HG02884 (cell line): ENCODE results near the gene NEUROG2.
"Not testable (repeated sequence)": the region's sequence is repeated elsewhere in the genome, so short reads cannot be mapped to it uniquely, and the experiment has no call there.

Experiments
- ATAC-seq: cut with Tn5 transposase; IDR thresholded peaks from one replicate; pipeline ENCODE4 v1.9.1; 2021; ENCODE audit warnings: mild to moderate bottlenecking, moderate library complexity; ENCODE audit not compliant: unreplicated experiment

NEUROG2 gene

GRCh38 chr4:112516066-112516470 lies at the start of gene NEUROG2:
Gene NEUROG2, minus strand, starts transcription at chr4:112516180. Its CDS starts 705 bp downstream, at chr4:112515475.
- ATAC-seq: no peak

GRCh38 chr4:112564706-112565270 lies 48.8 kb upstream of the NEUROG2 start:
- ATAC-seq: no peak

- ATAC-seq: no peak
These were observed 47.6 kb upstream of the NEUROG2 start for GRCh38 chr4:112563431-112564200.

DNA sequence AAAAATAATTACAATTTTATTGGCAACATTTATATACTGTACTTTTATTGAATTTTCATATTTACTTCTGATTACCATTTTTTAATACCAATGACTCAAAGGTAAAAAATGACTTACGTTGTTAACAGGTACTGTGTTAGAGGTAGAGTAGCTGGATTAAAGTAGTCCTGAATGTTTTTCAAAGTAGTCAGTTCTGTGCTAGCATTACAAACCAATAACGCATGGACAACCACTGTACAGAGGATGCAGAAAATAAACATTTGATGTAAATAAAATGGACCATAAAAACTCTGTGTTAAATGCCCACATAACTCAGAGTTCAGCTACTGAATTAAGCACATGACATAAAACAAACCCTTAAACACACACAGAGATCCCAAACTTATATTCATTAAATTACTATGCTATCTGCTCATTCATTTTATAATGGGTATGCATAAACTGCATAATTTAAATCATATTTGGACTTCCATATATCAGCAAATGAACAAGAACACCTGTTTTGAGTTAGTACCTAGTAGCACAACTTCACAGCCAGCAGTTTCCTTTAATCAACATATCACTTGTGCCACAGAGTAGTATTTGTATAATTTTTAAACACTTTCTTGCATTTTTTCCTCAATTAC lies 46.4 kb upstream of the NEUROG2 start:
- ATAC-seq: no peak

DNA sequence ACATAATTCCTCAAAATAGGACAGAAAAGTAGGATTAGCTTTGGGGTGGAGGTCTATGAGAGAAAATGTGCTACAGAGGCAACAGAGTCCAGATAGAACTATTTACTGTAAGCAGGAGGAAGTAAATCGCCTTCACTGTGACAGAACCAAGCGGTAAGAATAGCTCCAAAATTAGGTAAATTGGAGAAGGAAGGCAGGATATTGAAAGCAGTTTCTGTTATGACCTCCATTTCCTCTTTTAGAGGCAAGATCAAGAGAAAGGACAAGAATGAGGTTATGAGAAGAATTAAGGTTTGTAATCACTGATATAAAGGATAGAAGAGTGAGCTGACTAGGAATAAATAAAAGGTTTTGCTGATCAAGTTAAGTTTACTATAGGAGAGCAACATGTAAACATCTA lies 44.1 kb upstream of the NEUROG2 start:
- peak; percentile 60 for ATAC-seq

DNA sequence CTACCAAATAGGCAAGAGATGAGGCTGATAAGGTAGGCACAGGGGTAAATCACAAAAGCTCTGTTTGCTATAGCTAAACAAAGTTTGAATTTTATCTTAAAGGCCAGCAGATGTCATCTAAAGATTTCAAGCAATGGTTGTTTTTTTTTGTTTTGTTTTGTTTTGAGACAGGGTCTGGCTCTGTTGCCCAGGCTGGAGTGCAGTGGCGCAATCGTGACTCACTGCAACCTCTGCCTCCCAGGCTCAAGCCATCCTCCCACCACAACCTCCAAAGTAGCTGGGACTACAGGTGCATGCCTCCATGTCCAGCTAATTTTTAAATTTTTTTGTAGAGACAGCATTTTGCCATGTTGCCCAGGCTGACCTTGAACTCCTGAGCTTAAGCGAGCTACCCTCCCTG lies 43.1 kb upstream of the NEUROG2 start:
- ATAC-seq: no peak

DNA sequence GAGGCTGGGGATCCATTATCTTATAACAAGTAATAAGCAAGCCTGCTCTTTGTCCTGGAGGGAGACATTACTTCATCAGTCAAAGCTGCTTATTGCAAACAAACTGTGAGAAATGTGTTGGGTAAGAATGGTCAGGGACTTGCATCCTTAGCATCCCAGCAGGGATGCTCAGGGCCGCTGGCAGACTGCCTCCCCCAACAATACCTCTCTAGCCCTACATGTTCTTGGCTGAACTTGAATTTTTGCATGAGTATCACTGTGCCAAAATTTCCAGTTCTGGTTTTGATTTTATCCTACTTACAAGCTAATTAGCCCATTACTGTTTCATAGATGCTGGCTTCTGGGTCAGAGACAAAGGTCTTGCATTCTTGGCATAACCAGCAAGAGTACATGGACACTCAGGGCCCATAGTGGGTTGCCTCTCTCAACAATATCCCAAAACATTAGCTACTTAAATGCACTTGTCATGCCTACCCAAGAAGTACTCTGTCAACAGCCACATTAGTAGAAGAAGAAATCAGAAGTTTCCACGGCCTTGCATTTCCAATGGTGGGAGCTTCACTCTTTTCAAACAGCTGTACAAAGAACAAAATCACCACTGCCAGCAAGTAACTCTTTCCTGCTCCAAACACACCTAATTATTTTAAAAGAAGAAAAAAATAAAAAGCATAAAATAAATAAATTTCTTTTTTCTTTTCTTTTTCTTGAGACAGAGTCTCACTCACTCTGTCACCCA lies 41.9 kb upstream of the NEUROG2 start:
- ATAC-seq: no peak

GRCh38 chr4:112554271-112554670 lies 38.3 kb upstream of the NEUROG2 start:
- ATAC-seq: not testable (repeated sequence)

DNA sequence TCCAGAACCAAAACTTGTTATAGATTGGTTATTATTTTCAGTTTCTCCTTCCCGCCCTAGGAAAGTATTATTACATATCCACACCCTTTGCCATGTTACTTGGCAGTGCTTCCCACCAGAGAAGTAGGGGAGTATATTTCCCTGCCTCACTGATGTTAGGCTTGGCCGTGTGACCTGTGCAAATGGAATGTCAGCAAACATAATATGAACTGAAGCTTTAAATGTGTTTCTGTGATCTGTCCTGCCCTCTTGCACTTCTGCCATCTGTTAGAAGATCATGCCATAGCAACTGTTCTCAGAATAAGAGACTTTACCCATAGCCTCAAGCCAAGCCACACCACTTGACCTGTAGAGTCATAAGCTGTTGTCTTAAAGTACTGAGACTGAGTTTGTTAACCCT lies 36.7 kb upstream of the NEUROG2 start:
- ATAC-seq: no peak

GRCh38 chr4:112550728-112551127 lies 34.7 kb upstream of the NEUROG2 start:
- ATAC-seq: no peak

DNA sequence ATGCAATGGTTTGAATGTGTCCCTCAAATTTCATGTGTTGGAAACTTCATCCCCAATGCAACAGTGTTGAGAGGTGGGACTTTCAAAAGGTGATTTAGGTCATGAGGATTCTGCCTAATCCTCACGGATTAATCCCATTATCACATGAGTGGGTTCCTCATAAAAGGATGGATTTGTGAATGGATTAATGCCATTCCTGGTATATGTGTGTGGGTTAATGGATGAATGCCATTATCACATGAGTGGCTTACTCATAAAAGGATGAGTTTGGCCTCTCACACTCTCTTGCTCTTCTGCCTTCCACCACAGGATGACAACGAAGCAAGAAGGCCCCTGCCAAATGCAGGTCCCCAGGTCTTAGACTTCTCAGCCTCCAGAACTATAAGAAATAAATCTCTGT lies 30.5 kb upstream of the NEUROG2 start:
- no peak for ATAC-seq

DNA sequence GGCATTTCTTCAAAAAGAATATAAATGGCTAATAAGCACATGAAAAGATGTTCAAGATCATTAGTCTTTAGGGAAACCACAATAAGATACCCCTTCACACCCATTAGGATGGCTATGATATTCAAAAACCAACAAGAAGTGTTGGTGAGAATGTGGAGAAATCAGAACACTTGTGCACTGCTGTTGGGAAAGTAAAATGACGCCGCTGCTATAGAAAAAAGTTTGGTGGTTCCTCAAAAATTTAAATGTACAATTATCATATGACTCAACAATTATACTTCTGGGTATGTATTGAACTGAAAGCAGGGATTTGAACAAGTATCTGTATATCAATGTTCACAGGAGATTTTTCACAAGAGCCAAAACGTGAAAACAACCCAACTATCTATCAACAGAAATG lies 29.4 kb upstream of the NEUROG2 start:
- no peak for ATAC-seq

DNA sequence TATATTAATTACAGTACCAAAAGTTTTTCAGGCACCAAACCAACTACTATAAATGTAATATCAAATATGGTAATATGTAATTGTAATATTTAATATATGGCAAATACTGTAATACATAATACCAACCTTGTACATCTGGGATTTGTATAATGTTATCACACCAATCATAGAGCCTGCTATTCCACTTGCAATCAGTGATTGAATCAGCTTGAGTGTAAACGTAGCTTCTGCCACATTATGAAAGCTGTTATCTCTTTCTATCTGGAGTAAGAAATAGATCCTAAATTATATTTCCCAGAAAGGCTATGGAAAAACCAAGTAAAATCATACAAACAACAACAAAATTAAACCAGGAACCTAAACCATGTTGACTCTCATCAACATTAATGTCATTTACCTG lies 24.7 kb upstream of the NEUROG2 start:
- ATAC-seq: no peak

DNA sequence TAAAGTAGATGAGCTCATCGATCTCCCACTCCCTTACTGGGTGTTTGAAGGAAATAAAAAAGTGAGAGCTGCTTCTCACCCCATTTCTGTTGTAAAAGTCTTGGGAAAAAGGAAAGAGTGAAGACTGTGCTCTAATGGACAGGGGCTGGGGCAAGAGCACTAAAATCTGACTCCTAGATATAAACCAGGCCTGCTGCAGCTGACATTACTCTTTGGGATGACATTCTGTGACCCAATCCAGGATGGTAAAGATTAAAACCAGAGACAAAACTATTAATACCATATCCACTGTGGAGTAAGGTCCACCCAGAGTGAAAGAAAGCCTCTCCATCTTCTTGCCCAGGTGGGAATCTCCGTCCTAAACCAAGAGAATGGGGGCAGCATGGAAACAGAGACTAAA lies 20.1 kb upstream of the NEUROG2 start:
- no peak for ATAC-seq

GRCh38 chr4:112532267-112532666 lies 16.3 kb upstream of the NEUROG2 start:
- ATAC-seq: no peak

DNA sequence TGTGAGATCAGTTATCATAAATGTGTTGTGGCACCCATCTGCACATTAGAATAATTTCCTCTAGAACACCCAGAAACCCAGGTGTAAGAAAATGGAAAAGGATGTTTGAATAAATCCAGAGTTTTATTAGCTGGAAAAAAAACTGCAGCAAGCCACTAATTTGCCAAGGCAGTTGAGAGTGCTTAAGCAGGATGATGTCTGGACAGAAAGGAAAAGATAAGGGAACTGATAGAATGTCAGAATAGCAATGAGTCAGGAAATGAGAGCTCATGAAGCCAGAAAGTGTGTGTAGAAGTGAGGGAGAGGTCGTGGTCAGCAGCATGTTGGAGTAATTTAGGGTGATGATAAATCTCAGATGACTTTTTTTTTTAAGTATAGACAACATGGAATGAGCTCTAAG lies 15.2 kb upstream of the NEUROG2 start:
- ATAC-seq: no peak

GRCh38 chr4:112526061-112526460 lies 10.1 kb upstream of the NEUROG2 start:
- ATAC-seq: no peak

- ATAC-seq: peak; percentile 81
These were observed 8.0 kb upstream of the NEUROG2 start for GRCh38 chr4:112523764-112524505.

- peak; percentile 39 for ATAC-seq
These were observed 7.2 kb upstream of the NEUROG2 start for GRCh38 chr4:112523008-112523721.

DNA sequence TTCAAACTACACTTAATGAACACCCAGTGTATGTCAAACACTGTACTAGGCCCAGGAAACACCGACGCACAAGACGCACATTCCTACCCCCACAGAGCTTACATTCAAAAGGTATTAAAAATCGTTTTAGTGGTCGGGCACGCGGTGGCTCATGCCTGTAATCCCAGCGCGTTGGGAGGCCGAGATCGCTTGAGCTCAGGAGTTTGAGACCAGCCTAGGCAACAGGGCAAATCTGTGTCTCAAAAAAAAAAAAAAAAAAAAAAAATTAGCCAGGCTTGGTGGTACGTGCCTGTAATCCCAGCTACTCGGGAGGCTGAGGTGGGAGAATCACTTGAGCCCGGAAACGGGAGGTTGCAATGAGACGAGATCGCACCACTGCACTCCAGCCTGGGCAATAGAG lies 6.5 kb upstream of the NEUROG2 start:
- ATAC-seq: not testable (repeated sequence)
